ENCODE data around the gene HDAC5.
A peak's percentile ranks its signal among the peaks of the same experiment; 100 is the strongest.
"Not testable (repeated sequence)": the region's sequence is repeated elsewhere in the genome, so short reads cannot be mapped to it uniquely, and the experiment has no call there.

The HDAC5 gene

DNA sequence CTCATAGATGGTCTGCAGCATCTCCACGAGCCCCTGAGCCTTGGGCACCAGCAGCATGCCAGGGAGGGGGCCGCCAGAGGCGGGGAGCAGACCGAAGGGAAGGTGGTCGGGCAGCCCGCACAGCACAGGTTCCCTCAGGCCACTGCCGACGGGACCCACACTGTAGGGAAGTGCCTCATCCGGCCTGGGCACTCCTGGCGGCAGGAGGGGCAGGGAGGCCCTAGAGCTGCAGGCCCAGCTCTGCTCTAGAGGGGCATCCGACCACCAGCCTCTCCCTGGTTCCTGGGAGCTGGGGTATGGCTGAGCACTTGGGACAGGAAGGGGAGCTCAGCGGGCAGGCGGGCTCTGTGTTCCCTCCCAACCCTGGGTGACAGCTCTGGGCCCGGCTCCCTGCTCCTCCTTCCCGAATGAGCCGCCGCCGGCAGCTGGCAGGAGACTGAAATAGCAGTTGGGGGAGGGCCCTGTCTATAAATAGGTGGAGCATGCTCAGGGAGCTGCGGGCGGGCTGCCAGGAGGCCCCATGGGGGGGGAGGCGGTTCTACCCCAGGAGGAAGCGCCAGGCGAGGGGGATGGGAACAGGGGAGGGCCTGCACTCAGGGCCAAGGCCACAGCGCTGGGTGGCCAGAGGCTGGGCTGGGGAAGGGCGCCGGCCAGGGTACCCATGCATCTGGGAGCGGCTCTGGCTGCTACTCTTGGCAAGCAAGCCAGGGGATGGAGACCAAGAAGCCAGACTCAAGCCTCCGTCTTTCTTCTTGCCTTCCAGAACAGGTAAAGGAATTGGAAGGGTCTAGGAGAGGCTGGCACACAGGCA, 12.4 kb downstream of the HDAC5 start:
- DNase-seq, result peak; percentile 97

- no peak for DNase-seq
Measured at GRCh38 chr17:44110011-44110686, 13.3 kb downstream of the HDAC5 start.

GRCh38 chr17:44109312-44109630, 14.2 kb downstream of the HDAC5 start:
- no peak for DNase-seq

DNA sequence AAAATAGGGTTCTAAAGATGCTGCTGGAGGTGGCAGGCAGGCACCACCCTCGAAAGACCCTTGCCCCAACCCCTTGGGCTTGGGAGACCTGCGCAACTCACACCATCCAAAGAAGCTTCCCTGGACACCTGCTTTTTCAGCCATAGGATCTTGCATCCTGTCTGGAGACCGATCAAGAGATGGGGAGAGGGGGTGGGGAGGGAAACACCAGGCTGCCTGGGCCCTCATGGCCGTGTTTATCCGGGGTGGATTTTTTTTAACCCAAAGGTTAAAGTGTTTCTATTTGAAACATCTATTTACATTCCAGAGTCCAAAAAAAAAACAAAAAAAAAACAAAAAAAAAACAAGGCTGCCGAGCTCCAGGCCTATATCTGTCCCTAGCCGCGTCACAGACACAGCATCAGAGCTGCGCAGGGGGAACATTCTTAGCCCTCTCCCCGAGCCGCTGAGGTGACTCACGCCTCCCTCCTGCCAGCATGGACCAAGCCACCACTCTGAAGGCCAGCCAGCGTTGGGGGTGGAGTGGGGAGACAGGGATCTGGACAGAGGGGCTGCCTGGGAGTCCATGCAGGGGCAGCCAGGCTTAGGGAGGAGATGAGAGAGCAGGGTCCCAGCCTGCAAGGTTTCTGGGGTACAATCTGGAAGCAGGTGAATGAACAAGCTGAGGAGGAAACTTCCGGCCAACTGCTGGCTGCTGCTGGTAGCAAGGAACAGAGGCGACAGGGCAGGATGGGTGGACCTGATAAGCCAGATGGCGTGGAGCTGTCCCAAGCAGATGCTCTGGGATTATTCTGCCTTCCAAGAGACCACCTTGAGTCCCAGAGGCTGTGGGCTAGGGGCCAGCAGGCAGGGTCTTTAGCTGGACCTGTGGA, 14.8 kb downstream of the HDAC5 start:
- DNase-seq, result peak; percentile 99

DNA sequence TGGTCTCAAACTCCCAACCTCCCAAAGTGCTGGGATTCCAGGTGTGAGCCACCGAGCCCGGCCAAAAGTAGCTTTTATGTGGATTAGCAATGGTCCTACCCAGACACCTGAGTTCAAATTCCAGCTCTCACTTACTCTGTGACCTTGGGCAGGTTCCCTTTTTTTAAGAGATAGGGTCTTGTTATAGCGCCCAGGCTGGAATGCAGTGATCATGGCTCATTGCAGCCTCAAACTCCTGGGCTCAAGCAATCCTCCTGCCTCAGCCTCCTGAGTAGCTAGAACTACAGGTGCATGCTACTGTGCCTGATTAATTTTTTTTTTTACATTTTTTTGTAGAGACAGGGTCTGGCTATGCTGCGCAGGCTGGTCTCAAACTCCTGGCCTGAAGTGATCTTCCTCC, 16.6 kb downstream of the HDAC5 start:
- DNase-seq, result no peak

DNA sequence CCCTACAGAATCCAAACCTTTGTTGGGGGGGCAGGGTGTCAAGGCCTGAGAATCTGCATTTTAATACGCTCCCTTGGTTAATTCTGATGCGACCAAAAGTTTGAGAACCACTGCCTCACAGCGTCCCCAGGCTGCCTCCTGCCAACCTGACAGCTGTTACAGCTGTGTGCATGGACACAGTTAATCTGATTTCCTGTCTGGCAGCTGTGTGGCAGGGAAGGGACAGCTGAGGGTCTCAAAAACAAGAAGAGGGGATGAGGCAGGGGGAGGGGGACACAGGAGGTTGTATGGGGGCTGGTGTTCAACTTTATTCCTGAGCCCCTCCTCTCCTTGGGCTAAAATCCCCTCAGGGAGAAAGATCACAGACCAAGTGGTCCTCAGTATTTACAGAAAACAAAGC, 17.5 kb downstream of the HDAC5 start:
- no peak for DNase-seq

DNA sequence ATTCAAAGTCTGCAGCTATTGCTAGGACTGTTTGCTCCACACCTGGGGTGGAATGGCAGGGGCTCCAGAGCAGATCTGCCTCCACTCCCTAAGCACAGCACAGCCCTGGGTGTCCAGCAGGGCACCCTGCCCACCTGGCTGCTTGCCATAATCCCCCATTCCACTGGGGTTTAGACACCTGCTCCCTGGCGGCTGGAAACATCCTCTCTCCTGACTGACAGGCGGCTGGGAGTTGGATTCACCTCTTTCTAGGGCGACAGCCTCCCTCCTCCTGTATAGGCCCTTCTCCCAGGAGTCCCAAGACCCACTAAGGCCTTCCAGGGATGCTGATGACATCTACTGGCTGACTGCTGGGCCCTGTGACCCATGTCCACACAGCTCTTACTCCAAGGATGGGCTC, 18.0 kb downstream of the HDAC5 start:
- no peak for DNase-seq

GRCh38 chr17:44102849-44103622, 20.4 kb downstream of the HDAC5 start:
- no peak for DNase-seq

DNA sequence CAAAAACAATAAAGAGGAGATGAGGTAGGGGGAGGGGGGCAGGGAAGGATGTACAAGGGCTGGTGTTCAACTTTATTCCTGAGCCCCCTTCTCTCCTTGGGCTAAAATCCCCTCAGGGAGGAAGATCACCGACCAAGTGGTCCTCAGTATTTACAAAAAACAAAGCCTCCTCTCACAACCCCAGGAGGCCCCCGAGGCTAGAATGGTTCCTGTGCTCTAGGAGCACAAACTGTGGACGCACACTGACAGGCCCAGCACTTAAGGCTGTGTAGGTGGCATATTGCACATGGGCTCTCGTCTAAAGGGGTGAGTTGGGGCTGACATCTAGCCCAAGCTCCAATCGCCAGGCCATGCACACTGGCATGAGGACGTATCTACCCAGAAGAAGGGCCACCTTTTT, 21.6 kb downstream of the HDAC5 start:
- not testable (repeated sequence) for DNase-seq

DNA sequence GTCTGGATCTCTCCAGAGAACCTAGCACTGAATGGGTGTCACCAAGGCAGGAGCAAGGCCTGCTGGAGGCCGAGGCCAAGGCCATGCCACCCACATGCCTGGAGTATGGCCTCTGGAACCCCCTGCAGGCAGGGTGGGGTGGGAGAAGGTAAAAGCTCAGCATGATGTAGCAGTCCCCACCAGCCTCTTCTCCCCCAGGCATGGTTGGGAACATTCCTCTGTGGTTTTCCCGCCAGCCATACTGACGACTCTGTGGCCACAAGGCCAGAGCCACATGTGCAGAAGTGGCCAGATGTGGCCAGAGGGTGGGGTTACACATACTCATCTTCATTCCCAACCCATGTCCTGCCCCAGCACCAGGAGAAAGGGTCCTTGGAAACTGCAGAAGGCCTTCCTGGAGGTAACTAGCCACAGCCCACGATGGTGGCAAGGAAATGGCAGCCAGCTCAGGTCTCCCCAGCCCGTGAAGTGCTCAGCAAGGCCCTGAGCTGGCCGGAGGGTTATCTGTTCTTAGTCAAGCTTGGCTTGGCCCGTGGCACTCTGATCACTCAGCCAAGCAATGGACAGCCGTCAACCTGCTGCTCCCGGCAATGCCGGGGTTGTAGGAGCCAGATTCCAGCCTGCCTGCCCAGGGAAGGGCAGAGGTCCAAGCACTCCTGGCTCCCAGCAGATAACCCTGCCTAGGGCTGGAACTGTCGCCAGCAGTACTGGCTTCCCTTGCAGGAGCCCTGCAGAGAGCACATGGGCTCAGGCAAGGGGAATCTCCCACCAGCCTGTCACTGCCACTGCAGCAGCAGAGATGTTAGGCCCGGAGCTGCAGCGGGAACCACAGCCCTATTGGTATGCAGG, 26.1 kb downstream of the HDAC5 start:
- peak; percentile 90 for DNase-seq

- peak; percentile 95 for DNase-seq
Measured at GRCh38 chr17:44095647-44096496, 27.6 kb downstream of the HDAC5 start.

DNA sequence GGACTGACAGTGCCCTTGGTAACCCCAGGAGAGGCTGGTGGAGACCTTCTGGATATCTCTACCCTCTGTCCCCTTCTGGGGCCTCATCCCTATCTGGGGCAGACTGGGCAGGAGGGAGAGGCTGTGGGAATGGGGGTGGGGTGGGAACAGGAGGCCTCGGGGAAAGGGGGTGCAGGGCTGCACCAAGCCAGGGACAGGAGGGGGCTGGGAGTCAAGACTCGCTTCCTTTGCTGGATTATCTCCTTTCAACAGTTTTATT, 28.1 kb downstream of the HDAC5 start:
- no peak for DNase-seq

GRCh38 chr17:44094701-44095387, 28.6 kb downstream of the HDAC5 start:
- no peak for DNase-seq

DNA sequence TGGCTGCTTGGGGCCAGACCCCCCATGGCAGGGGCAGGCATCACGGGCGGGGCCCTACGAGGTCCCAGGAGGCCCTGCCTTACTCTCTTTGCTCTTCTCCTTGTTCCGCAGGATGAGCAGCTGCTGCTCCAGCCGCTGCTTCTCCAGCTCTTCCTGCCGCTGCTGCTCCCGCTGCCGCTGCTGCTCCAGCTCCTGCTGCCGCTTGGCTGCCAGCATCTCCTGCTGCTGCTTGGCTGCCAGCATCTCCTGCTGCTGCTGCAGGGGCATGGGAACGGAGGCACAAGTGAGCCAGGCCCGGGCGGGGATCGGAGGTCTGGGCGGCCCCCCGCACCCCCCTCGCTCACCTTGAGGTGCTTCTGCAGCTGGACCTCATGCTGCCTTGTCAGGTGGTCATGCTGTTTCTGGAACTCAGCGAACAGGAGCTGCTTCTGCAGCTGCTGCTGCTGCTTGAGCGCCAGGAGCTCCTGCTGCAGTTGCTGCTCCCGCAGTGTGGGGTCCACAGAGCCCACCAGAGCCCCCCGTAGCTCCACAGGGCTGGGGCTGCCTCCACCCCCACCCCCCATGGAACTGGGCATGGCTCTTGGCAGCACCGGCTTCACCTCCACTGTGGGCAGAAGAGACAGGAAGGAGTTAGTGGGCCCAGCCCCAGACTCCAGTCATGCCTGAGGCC, 30.1 kb downstream of the HDAC5 start:
- DNase-seq, result no peak

DNA sequence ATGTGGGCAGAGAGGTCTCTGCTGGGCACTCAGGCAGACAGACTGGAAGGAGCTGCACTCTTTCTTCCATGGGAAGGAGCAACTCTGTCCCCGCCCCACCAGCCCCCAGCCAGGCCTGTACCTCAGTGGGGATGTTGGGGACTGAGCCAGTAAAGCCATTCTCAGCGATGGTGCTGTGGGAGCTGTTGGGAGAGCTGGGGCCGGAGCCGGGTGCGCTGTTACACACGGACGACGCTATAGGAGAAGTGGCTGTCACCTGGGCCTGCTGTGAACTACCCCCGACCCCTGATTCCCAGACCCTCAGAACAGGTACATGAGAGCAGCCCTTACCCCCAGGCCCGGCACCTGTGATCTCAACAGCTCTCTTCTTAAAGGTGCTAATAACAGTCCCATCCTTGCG, 31.4 kb downstream of the HDAC5 start:
- DNase-seq, result no peak

- DNase-seq, result no peak
Measured at GRCh38 chr17:44091200-44091997, 32.0 kb downstream of the HDAC5 start.

GRCh38 chr17:44088254-44088653, 35.2 kb downstream of the HDAC5 start:
- DNase-seq, result no peak

- DNase-seq, result no peak
Measured at GRCh38 chr17:44087319-44087718, 36.1 kb downstream of the HDAC5 start.
